Panc1 (cell line): ENCODE measurements around the gene IFIH1. TPM values are rescaled to one million over a fixed set of nuclear protein-coding genes. Genes with fewer than 3 reads are reported as not detected.

Experiments
- ATAC-seq: fragments of 200-7000 bp; cut with Tn5 transposase; 2 replicates; pipeline ENCODE4 v1.9.1; 2020; ENCODE audit warnings: mild to moderate bottlenecking, moderate library complexity
- BruUV-seq: library from RNA; stranded (reverse); fragments of 400-500 nt; replicated peaks from 2 replicates; lab custom pipeline; 2021; lab: Mats Ljungman, UMichigan
- CTCF ChIA-PET: fragments of 300-600 bp; sonication (Branson Sonifier 250); formaldehyde crosslinking; loops from one replicate; lab custom pipeline; 2022; ENCODE audit warnings: antibody characterized with exemption; lab: Charles Lee
- POLR2A ChIA-PET: fragments of 300-600 bp; sonication (Branson Sonifier 250); formaldehyde crosslinking; loops from one replicate; lab custom pipeline; 2022; ENCODE audit warnings: antibody characterized with exemption; lab: Charles Lee
- DNase-seq: peaks from one replicate; pipeline ENCODE4 v3.0.0-alpha.2; 2010; ENCODE audit warnings: low read depth, low spot score
- H3K27ac ChIP-seq: 2 replicates; pipeline ENCODE4 v1.5.1; 2011; ENCODE audit warnings: mild to moderate bottlenecking, low read length, inconsistent platforms
- H3K27me3 ChIP-seq: fragments of 200-500 bp; sonication (Bioruptor generic); 2 replicates; pipeline ENCODE4 v1.6.0; 2014; ENCODE audit warnings: low read length, inconsistent platforms; ENCODE audit not compliant: control insufficient read depth, insufficient read depth
- H3K36me3 ChIP-seq: fragments of 200-500 bp; sonication (Bioruptor generic); 2 replicates; pipeline ENCODE4 v1.5.1; 2014; ENCODE audit warnings: inconsistent platforms, mild to moderate bottlenecking, low read length, moderate library complexity; ENCODE audit not compliant: control insufficient read depth, insufficient read depth
- H3K4me1 ChIP-seq: 2 replicates; pipeline ENCODE4 v1.5.1; 2011; ENCODE audit warnings: inconsistent platforms, mild to moderate bottlenecking, low read length, moderate library complexity; ENCODE audit not compliant: control insufficient read depth, insufficient read depth
- H3K4me3 ChIP-seq, 2 experiments: 2 replicates each; pipeline ENCODE4 v1.5.1; 2011 to 2012; ENCODE audit warnings: low read depth in 2 of 2, low read length in 2 of 2, mild to moderate bottlenecking in 2 of 2, inconsistent platforms in 1 of 2, moderate library complexity in 1 of 2
- H3K9me3 ChIP-seq: fragments of 200-500 bp; sonication (Bioruptor generic); 2 replicates; pipeline ENCODE4 v1.5.1; 2014; ENCODE audit warnings: low read depth, mild to moderate bottlenecking, inconsistent platforms, low read length, moderate library complexity; ENCODE audit not compliant: control insufficient read depth, insufficient read depth
- CTCF ChIP-seq: fragments of 450-650 bp; IDR thresholded peaks from 2 replicates; pipeline ENCODE4 v1.5.1; 2017; ENCODE audit warnings: mild to moderate bottlenecking
- POLR2AphosphoS5 ChIP-seq: IDR thresholded peaks from 2 replicates; pipeline ENCODE4 v1.6.1; 2012; ENCODE audit warnings: mild to moderate bottlenecking, low read depth, low read length, moderate library complexity
- REST ChIP-seq, 2 experiments: IDR thresholded peaks; 2 replicates each; pipeline ENCODE4 v1.6.1; 2011 to 2012; ENCODE audit warnings: low read depth in 2 of 2, control low read depth in 1 of 2, low read length in 1 of 2, mild to moderate bottlenecking in 1 of 2, moderate library complexity in 1 of 2; ENCODE audit not compliant: insufficient read depth in 1 of 2
- SIN3A ChIP-seq: IDR thresholded peaks from 2 replicates; pipeline ENCODE4 v1.6.1; 2012; ENCODE audit warnings: low read depth, mild to moderate bottlenecking, low read length, moderate library complexity, borderline replicate concordance; ENCODE audit not compliant: insufficient read depth
- TCF7L2 ChIP-seq: IDR thresholded peaks from 2 replicates; pipeline ENCODE4 v1.6.1; 2011; ENCODE audit warnings: mild to moderate bottlenecking, low read depth, low read length, inconsistent platforms
- in situ Hi-C: cut with HindIII; loops from 2 replicates; pipeline ENCODE4 v1.10.0; 2016; ENCODE audit warnings: low sequenced_read_pairs, low pct_unique_long_range_greater_than_20kb
- intact Hi-C: fragments of 100-400 bp; cut with micrococcal nuclease; formaldehyde crosslinking; loops from one replicate; pipeline ENCODE4 v1.10.0; 2022; ENCODE audit not compliant: unreplicated experiment
- total RNA-seq: library from RNA; stranded (reverse); gene quantifications from one replicate; pipeline ENCODE4 v1.2.1, GENCODE V29; 2021; ENCODE audit not compliant: unreplicated experiment

The IFIH1 gene
- total RNA-seq, 1 experiment from 2014 or later = 15.4 TPM

- ChIA-PET POLR2A (no interaction called here), CTCF (no interaction called here)
- Histone ChIP-seq H3K36me3 (no peaks in the 10 kb centered on the region), H3K4me3 (no peak overlapping the region), H3K9me3 (no peaks in the 10 kb centered on the region), H3K27me3 (no peaks in the 10 kb centered on the region), H3K27ac (no peak overlapping the region), H3K4me1 (no peaks in the 10 kb centered on the region)
- in situ Hi-C loops (no loop called here), intact Hi-C loops (no loop called here)
- BruUV-seq = no TSS peak
- DNase-seq (no peak), ATAC-seq (no peak)
- TF ChIP-seq POLR2AphosphoS5 = no peak
- no peak for TF ChIP-seq REST (IDR thresholded peaks at IDR 0.05; ENCODE audit: insufficient read depth in 1 of 2, low read depth in 2 of 2, low read length in 1 of 2)
- no peak for TF ChIP-seq TCF7L2
- no peak for TF ChIP-seq SIN3A
- TF ChIP-seq CTCF = no peak
These were observed 61.1 kb downstream of the IFIH1 start for GRCh38 chr2:162257425-162257824.

- H3K9me3 ChIP-seq = no peaks in the 10 kb centered on the region
- no peaks in the 10 kb centered on the region for H3K36me3 ChIP-seq
- no TSS peak for BruUV-seq
- CTCF ChIA-PET = interaction anchor here (0.6 kb wide), 1 partner anchor 1415 kb away, joined by 8 read pairs; no protein-coding TSS in a partner anchor
- no peak for TF ChIP-seq CTCF
- TF ChIP-seq REST (IDR thresholded peaks at IDR 0.05; ENCODE audit: insufficient read depth in 1 of 2, low read depth in 2 of 2, low read length in 1 of 2) = no peak
- TF ChIP-seq TCF7L2 = no peak
- TF ChIP-seq SIN3A = no peak
- no peak for TF ChIP-seq POLR2AphosphoS5
- no peaks in the 10 kb centered on the region for H3K4me1 ChIP-seq
- ATAC-seq (no peak), DNase-seq (no peak)
- no peak overlapping the region for H3K27ac ChIP-seq
- POLR2A ChIA-PET = no interaction called here
- no peaks in the 10 kb centered on the region for H3K27me3 ChIP-seq
- in situ Hi-C loops = no loop called here
- intact Hi-C loops = no loop called here
- no peak overlapping the region for H3K4me3 ChIP-seq
These were observed 61.9 kb downstream of the IFIH1 start for GRCh38 chr2:162256591-162256991.
